ENCODE data around the gene ANO6.

ANO6 gene

GRCh38 chr12:45400991-45401390, 185.1 kb downstream of the ANO6 start:
- peaks cover 6% of the 10 kb centered on the region for H3K36me3 ChIP-seq (ENCODE audit: control insufficient read depth, insufficient read depth, low read length)
- H3K27me3 ChIP-seq (replicated peaks; ENCODE audit: control insufficient read depth, insufficient read depth, low read length), result no peaks in the 10 kb centered on the region
- no peak overlapping the region for H3K4me3 ChIP-seq (replicated peaks; ENCODE audit: low read depth, low read length)
- no peak for TF ChIP-seq CTCF (IDR thresholded peaks at IDR 0.05; ENCODE audit: insufficient read depth, low read length, poor library complexity, severe bottlenecking)
- no peak for DNase-seq (ENCODE audit: extremely low read depth, insufficient read length)

GRCh38 chr12:45402288-45402687, 186.4 kb downstream of the ANO6 start:
- Histone ChIP-seq H3K36me3 (ENCODE audit: control insufficient read depth, insufficient read depth, low read length) (peaks cover 6% of the 10 kb centered on the region), H3K4me3 (replicated peaks; ENCODE audit: low read depth, low read length) (no peak overlapping the region), H3K27me3 (replicated peaks; ENCODE audit: control insufficient read depth, insufficient read depth, low read length) (no peaks in the 10 kb centered on the region)
- TF ChIP-seq CTCF (IDR thresholded peaks at IDR 0.05; ENCODE audit: insufficient read depth, low read length, poor library complexity, severe bottlenecking), result no peak
- DNase-seq (ENCODE audit: extremely low read depth, insufficient read length), result no peak

GRCh38 chr12:45406988-45407850, 191.3 kb downstream of the ANO6 start:
- no peaks in the 10 kb centered on the region for H3K27me3 ChIP-seq (replicated peaks; ENCODE audit: control insufficient read depth, insufficient read depth, low read length)
- H3K36me3 ChIP-seq (ENCODE audit: control insufficient read depth, insufficient read depth, low read length), result peaks cover 18% of the 10 kb centered on the region
- no peak for DNase-seq (ENCODE audit: extremely low read depth, insufficient read length)
- H3K4me3 ChIP-seq (replicated peaks; ENCODE audit: low read depth, low read length), result no peak overlapping the region
- TF ChIP-seq CTCF (IDR thresholded peaks at IDR 0.05; ENCODE audit: insufficient read depth, low read length, poor library complexity, severe bottlenecking), result no peak

GRCh38 chr12:45407981-45408728, 192.3 kb downstream of the ANO6 start:
- peaks cover 17% of the 10 kb centered on the region for H3K36me3 ChIP-seq (ENCODE audit: control insufficient read depth, insufficient read depth, low read length)
- TF ChIP-seq CTCF (IDR thresholded peaks at IDR 0.05; ENCODE audit: insufficient read depth, low read length, poor library complexity, severe bottlenecking), result no peak
- H3K4me3 ChIP-seq (replicated peaks; ENCODE audit: low read depth, low read length), result no peak overlapping the region
- no peaks in the 10 kb centered on the region for H3K27me3 ChIP-seq (replicated peaks; ENCODE audit: control insufficient read depth, insufficient read depth, low read length)
- no peak for DNase-seq (ENCODE audit: extremely low read depth, insufficient read length)

GRCh38 chr12:45408729-45409114, 192.8 kb downstream of the ANO6 start:
- H3K27me3 ChIP-seq (replicated peaks; ENCODE audit: control insufficient read depth, insufficient read depth, low read length), result no peaks in the 10 kb centered on the region
- H3K4me3 ChIP-seq (replicated peaks; ENCODE audit: low read depth, low read length), result no peak overlapping the region
- H3K36me3 ChIP-seq (ENCODE audit: control insufficient read depth, insufficient read depth, low read length), result peaks cover 17% of the 10 kb centered on the region
- no peak for TF ChIP-seq CTCF (IDR thresholded peaks at IDR 0.05; ENCODE audit: insufficient read depth, low read length, poor library complexity, severe bottlenecking)
- DNase-seq (ENCODE audit: extremely low read depth, insufficient read length), result no peak
